ENCODE measurements around the gene P2RY6. TPM values are rescaled to one million over a fixed set of nuclear protein-coding genes. Genes with fewer than 3 reads are reported as not detected.
"Not testable (repeated sequence)": the region's sequence is repeated elsewhere in the genome, so short reads cannot be mapped to it uniquely, and the experiment has no call there.

P2RY6 gene
- total RNA-seq, 2 experiments from 2014 or later, result not detected

DNA sequence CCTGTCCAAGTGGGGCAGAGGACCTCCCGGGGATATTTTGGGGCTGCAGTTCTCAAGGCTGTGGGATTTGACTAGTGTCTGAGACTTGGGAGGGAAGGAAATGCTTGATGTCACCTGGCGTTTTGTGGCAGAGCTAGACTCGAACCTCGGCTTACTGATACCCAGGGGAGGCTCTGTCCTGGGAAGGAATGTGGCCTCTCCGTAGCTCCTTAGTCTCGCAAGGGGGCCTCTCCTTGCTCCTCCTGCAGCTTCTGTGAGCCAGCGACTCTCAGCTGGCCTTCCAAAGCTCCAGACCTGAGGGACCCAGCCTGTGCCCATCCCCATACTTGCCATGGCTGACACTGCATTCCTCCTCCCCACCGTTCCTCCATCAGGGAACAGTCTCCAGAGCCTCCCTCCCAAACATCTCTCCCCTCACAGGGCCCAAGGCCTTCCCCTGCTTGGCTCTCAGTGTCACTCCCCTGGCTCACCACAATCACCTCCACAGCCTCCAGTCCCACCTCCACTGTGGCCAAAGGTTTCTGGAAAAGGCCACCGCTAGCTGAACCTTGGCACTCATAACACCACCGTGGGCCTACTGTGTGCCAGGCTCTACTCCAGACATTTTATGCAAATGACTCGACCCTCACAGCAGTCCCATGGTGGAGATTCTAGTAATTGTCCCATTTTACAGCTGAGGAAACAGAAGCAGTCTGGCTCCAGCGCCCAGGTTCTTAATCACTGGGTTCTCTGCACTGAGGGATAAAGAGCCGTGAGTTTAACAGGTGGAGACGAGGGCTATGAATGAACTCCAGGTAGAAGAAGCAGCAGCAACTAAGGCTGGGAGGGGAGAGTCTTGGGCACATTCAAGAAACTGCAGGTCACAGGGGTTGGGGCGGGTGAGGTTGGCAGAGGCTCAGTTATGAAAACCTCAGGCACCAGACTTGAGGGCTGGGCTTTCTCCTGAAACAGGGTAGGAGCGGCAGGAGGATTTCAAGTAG, 42.0 kb upstream of the P2RY6 start:
- Mint-ChIP-seq H3K36me3 (ENCODE audit: low read depth) (no peaks in the 10 kb centered on the region), H3K9me3 (no peaks in the 10 kb centered on the region), H3K4me1 (ENCODE audit: low read depth) (no peaks in the 10 kb centered on the region), H3K4me3 (no peak overlapping the region), H3K27ac (no peak overlapping the region), H3K27me3 (no peaks in the 10 kb centered on the region)
- no peak for ATAC-seq
- TF ChIP-seq, protein P1, sequence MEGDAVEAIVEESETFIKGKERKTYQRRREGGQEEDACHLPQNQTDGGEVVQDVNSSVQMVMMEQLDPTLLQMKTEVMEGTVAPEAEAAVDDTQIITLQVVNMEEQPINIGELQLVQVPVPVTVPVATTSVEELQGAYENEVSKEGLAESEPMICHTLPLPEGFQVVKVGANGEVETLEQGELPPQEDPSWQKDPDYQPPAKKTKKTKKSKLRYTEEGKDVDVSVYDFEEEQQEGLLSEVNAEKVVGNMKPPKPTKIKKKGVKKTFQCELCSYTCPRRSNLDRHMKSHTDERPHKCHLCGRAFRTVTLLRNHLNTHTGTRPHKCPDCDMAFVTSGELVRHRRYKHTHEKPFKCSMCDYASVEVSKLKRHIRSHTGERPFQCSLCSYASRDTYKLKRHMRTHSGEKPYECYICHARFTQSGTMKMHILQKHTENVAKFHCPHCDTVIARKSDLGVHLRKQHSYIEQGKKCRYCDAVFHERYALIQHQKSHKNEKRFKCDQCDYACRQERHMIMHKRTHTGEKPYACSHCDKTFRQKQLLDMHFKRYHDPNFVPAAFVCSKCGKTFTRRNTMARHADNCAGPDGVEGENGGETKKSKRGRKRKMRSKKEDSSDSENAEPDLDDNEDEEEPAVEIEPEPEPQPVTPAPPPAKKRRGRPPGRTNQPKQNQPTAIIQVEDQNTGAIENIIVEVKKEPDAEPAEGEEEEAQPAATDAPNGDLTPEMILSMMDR (IDR thresholded peaks at IDR 0.05), result no peak
- intact Hi-C loops (cut with micrococcal nuclease), result no loop called here
- DNase-seq, result no peak
- ChIA-PET POLR2A (interaction anchor here (0.6 kb wide), 1 partner anchor 472 kb away, joined by 3 read pairs; no protein-coding TSS in a partner anchor), CTCF (interaction anchor here (1.3 kb wide), 1 partner anchor 72 kb away, joined by 3 read pairs; no protein-coding TSS in a partner anchor)

DNA sequence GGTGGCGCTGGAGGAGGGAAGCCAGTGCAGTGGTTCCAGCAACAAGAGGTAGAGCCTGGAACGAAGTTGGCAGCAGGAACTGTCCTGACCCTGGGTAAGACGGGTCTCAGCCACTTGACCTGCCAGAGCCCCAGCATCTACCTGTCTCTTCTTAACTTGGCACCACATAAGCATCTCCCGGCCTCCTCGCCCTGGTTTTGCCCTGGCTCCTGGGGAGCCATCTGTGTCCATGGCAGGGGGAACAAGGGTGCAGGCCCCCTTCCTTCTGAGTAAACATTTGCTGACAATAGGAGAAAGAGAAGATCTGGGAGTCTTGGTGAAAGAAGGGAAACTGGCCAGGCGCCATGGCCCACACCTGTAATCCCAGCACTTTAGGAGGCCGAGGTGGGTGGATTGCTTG, 41.2 kb upstream of the P2RY6 start:
- Mint-ChIP-seq H3K4me1 (ENCODE audit: low read depth) (no peaks in the 10 kb centered on the region), H3K27me3 (no peaks in the 10 kb centered on the region), H3K9me3 (no peaks in the 10 kb centered on the region), H3K36me3 (ENCODE audit: low read depth) (no peaks in the 10 kb centered on the region), H3K4me3 (no peak overlapping the region), H3K27ac (no peak overlapping the region)
- CTCF ChIA-PET, result no interaction called here
- ATAC-seq, result no peak
- TF ChIP-seq, protein P1 (IDR thresholded peaks at IDR 0.05), result no peak
- no peak for DNase-seq
- POLR2A ChIA-PET, result interaction anchor here (0.7 kb wide), 1 partner anchor 52 kb away, joined by 4 read pairs; no protein-coding TSS in a partner anchor
- intact Hi-C loops (cut with micrococcal nuclease), result no loop called here

- DNase-seq; H3K4me3 Mint-ChIP-seq; intact Hi-C loops (cut with micrococcal nuclease); H3K27ac Mint-ChIP-seq; H3K36me3 Mint-ChIP-seq (ENCODE audit: low read depth); H3K27me3 Mint-ChIP-seq; ATAC-seq; H3K9me3 Mint-ChIP-seq; H3K4me1 Mint-ChIP-seq (ENCODE audit: low read depth): not testable (repeated sequence)
- ChIA-PET CTCF (interaction anchor here (1.2 to 2.0 kb wide), 3 partner anchors 12 to 548 kb away, joined by 3 to 7 read pairs (median 5); no protein-coding TSS in a partner anchor), POLR2A (interaction anchor here (1.3 kb wide), 1 partner anchor 10 kb away, joined by 3 read pairs; no protein-coding TSS in a partner anchor)
Observed at GRCh38 chr11:73232487-73232886, 39.7 kb upstream of the P2RY6 start.

- no peaks in the 10 kb centered on the region for H3K36me3 Mint-ChIP-seq (ENCODE audit: low read depth)
- no peak overlapping the region for H3K27ac Mint-ChIP-seq
- intact Hi-C loops (cut with micrococcal nuclease), result no loop called here
- TF ChIP-seq, protein P1 (IDR thresholded peaks at IDR 0.05), result no peak
- no peak overlapping the region for H3K4me3 Mint-ChIP-seq
- no peak for ATAC-seq
- POLR2A ChIA-PET, result interaction anchor here (1.3 kb wide), 1 partner anchor 11 kb away, joined by 3 read pairs; no protein-coding TSS in a partner anchor
- no peaks in the 10 kb centered on the region for H3K4me1 Mint-ChIP-seq (ENCODE audit: low read depth)
- DNase-seq, result no peak
- CTCF ChIA-PET, result interaction anchor here (1.2 to 2.0 kb wide), 3 partner anchors 11 to 549 kb away, joined by 3 to 7 read pairs (median 5); no protein-coding TSS in a partner anchor
- no peaks in the 10 kb centered on the region for H3K9me3 Mint-ChIP-seq
- no peaks in the 10 kb centered on the region for H3K27me3 Mint-ChIP-seq
Observed at GRCh38 chr11:73233211-73233610, 38.9 kb upstream of the P2RY6 start.

- no peak for ATAC-seq
- no peaks in the 10 kb centered on the region for H3K4me1 Mint-ChIP-seq (ENCODE audit: low read depth)
- intact Hi-C loops (cut with micrococcal nuclease), result no loop called here
- no peaks in the 10 kb centered on the region for H3K36me3 Mint-ChIP-seq (ENCODE audit: low read depth)
- POLR2A ChIA-PET, result no interaction called here
- no peaks in the 10 kb centered on the region for H3K27me3 Mint-ChIP-seq
- H3K4me3 Mint-ChIP-seq, result no peak overlapping the region
- no peak overlapping the region for H3K27ac Mint-ChIP-seq
- CTCF ChIA-PET, result interaction anchor here (1.4 to 2.0 kb wide), 2 partner anchors 11 to 49 kb away, joined by 5 to 7 read pairs; no protein-coding TSS in a partner anchor
- TF ChIP-seq, protein P1 (IDR thresholded peaks at IDR 0.05), result no peak
- no peak for DNase-seq
- no peaks in the 10 kb centered on the region for H3K9me3 Mint-ChIP-seq
Observed at GRCh38 chr11:73233692-73234470, 38.3 kb upstream of the P2RY6 start.
